ENCODE measurements around the gene GRK1.

Gene GRK1

GRCh38 chr13:113651511-113652403, 15.3 kb upstream of the GRK1 start:
- DNase-seq: no peak

- DNase-seq: no peak
Observed at GRCh38 chr13:113652404-113653263, 14.4 kb upstream of the GRK1 start.

- DNase-seq: peak; percentile 70
Observed at GRCh38 chr13:113653264-113654174, 13.5 kb upstream of the GRK1 start.

GRCh38 chr13:113654175-113654560, 12.9 kb upstream of the GRK1 start:
- no peak for DNase-seq

- no peak for DNase-seq
Observed at GRCh38 chr13:113654591-113655345, 12.3 kb upstream of the GRK1 start.

- no peak for DNase-seq
Observed at GRCh38 chr13:113655346-113656002, 11.5 kb upstream of the GRK1 start.

- DNase-seq: no peak
Observed at GRCh38 chr13:113656003-113656588, 10.9 kb upstream of the GRK1 start.

- no peak for DNase-seq
Observed at GRCh38 chr13:113656831-113657671, 10.0 kb upstream of the GRK1 start.

GRCh38 chr13:113657851-113658741, 8.9 kb upstream of the GRK1 start, which contains the start of gene ATP4B:
Gene ATP4B (minus strand): TSS chr13:113658198. CDS start chr13:113658144, 54 bp downstream.
- DNase-seq: no peak

GRCh38 chr13:113658836-113659235, 8.2 kb upstream of the GRK1 start:
- no peak for DNase-seq

GRCh38 chr13:113659337-113659736, 7.7 kb upstream of the GRK1 start:
- no peak for DNase-seq

- no peak for DNase-seq
Observed at GRCh38 chr13:113660066-113660465, 7.0 kb upstream of the GRK1 start.

GRCh38 chr13:113661509-113661908, 5.5 kb upstream of the GRK1 start:
- DNase-seq: no peak

- no peak for DNase-seq
Observed at GRCh38 chr13:113663934-113664333, 3.1 kb upstream of the GRK1 start.

GRCh38 chr13:113664751-113665596, 2.0 kb upstream of the GRK1 start:
- DNase-seq: no peak

- no peak for DNase-seq
Observed at GRCh38 chr13:113665597-113666328, 1.3 kb upstream of the GRK1 start.

- no peak for DNase-seq
Observed at GRCh38 chr13:113666329-113666670, 719 bp upstream of the GRK1 start.

All from DMS153 (cell line).